Prostate gland (tissue), 2 donors: Measurements from ENCODE around the gene MPZL3.

Experiments used
- CTCF ChIP-seq, 4 experiments: fragments of 200-600 bp in 2 of 4; fragments of 450-650 bp in 2 of 4; sonication (generic) in 2 of 4; IDR thresholded peaks; 1 replicate in 3 of 4; 2 replicates in 1 of 4; pipeline ENCODE4 v1.5.1; 2016 to 2019; ENCODE audit warnings: antibody characterized with exemption in 4 of 4, mild to moderate bottlenecking in 2 of 4, moderate library complexity in 2 of 4
- POLR2A ChIP-seq: fragments of 450-650 bp; IDR thresholded peaks from one replicate; pipeline ENCODE4 v1.6.1; 2016; ENCODE audit warnings: antibody characterized with exemption, mild to moderate bottlenecking
- POLR2AphosphoS5 ChIP-seq: sonication (generic); formaldehyde crosslinking; IDR thresholded peaks from one replicate; pipeline ENCODE4 v1.6.1; 2017; ENCODE audit warnings: antibody characterized with exemption

- TF ChIP-seq CTCF (IDR thresholded peaks at IDR 0.05) (no peak), POLR2A (no peak), POLR2AphosphoS5 (no peak)
These were observed 30.4 kb upstream of the MPZL3 start for GRCh38 chr11:118282606-118283005.
